NK-92 (cell line): Measurements from ENCODE around the gene GPR101.

Experiments
- DNase-seq: peaks from one replicate; lab custom pipeline; 2025; ENCODE audit not compliant: unreplicated experiment; lab: John Stamatoyannopoulos, UW

GPR101 gene, protein sequence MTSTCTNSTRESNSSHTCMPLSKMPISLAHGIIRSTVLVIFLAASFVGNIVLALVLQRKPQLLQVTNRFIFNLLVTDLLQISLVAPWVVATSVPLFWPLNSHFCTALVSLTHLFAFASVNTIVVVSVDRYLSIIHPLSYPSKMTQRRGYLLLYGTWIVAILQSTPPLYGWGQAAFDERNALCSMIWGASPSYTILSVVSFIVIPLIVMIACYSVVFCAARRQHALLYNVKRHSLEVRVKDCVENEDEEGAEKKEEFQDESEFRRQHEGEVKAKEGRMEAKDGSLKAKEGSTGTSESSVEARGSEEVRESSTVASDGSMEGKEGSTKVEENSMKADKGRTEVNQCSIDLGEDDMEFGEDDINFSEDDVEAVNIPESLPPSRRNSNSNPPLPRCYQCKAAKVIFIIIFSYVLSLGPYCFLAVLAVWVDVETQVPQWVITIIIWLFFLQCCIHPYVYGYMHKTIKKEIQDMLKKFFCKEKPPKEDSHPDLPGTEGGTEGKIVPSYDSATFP

GRCh38 chrX:137033774-137034507, at the start of gene GPR101:
GPR101 (minus strand) TSS chrX:137033995; CDS start chrX:137031674, 2,321 bp downstream.
- DNase-seq, result no peak

DNA sequence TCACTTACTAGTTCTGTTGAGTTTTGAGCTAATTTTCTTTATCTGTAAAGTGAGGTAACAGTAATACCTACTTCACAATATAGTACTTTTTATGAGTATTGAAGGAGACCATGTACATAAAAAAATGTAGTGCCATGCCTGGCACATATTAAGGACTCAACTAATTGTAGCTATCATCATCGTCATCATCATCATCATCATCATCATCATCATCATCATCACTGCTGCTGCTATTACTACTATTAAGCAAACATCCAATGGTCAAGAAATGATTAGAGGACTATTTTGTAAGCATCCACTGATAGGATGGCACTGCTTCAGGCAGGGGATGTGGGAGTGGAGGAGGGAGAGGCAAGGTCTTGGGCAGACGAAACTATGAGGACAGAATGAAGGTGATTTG, 47.4 kb upstream of the GPR101 start:
- DNase-seq, result no peak

DNA sequence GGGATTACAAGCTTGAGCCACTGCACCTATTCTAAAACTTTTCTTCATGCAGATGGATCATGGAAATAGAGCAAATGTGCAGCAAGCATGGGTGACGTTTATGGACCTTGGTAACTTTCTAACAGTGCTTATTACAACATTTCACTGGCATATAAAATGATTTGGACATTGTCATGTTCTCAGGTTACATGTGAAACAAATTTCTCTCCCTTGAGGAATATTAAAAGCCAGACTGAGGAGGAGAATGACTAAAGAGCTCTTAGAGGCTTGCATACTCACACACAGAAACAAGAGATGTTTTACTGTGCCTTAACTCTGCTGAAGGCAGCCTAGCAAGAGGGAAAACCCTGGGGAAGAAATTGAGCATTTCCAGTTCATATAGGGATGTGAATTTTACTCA, 38.6 kb upstream of the GPR101 start:
- DNase-seq, result no peak

DNA sequence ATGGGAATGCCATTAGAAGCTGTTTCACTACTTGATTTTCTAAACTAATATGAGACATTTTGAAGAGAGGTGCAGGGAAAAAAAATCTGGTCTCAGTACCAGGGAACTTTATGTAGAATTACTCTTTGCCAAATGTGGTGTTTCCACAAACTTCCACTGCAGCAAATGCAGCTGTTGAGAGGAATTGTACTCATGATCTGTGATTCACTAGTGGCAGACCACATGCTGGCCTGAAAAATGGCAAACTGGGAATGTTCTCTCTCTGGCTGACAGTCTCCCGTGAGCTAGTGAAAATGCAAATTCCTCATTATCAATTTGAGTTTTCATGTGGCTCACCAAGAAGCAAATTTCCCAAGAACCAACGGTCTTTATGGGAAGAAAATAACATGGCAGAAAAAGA, 37.8 kb upstream of the GPR101 start:
- DNase-seq, result no peak

DNA sequence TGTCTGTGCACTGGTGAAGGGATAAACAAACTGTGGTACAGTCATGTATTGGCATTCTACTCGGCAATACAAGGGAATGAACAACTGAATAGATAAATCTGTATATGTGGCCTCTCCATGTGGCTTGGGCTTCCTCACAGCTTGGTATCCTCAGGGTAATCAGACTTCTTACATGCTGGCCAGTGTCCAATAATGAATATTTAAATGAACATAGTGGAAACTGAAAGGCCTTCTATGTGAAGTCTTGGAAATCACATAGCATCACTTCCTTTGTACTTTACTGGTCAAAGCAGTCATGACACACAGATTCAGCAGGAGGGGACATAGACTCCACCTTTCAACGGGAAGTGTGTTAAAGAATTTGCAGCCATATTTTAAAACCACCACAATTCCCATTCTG, 33.4 kb upstream of the GPR101 start:
- DNase-seq, result no peak

GRCh38 chrX:137062915-137063617, 29.3 kb upstream of the GPR101 start:
- no peak for DNase-seq

DNA sequence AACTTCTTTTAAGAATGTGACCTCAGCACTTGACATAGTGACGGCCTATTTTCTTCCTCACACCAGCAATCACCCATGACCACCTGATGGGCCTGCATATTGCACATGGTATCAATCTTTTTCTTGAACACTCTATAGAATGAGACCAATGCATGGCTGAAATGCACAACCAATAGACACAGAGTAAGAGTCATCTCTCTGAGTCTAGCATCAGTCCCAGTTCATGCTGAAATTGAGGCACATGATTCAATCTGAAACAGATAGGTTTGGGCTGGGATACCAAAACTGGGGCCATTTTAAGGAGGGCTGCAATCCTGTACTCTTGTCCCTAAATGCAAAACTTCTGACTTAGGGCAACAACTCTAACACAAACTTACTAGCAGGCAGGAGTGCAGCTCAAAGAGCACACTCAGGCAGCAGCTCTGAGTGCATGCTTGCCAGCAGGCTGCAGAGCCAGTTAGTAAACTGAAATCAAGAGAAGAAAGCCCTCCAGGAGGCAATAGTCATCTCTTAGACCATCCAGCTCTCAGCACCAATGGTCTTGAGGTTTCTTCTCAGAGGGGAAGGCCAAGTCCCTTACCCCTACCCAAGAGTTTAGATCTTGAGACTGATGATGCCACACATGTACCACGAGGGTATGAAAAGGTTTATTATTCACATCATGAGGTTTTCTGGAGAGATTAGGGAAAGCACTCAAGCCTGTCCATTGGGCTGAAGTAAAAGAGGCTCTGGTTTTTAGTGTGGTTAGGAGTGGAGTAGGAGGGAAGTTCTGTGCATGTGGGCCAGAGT, 24.7 kb upstream of the GPR101 start:
- no peak for DNase-seq

GRCh38 chrX:137052643-137053235, 18.9 kb upstream of the GPR101 start:
- no peak for DNase-seq

DNA sequence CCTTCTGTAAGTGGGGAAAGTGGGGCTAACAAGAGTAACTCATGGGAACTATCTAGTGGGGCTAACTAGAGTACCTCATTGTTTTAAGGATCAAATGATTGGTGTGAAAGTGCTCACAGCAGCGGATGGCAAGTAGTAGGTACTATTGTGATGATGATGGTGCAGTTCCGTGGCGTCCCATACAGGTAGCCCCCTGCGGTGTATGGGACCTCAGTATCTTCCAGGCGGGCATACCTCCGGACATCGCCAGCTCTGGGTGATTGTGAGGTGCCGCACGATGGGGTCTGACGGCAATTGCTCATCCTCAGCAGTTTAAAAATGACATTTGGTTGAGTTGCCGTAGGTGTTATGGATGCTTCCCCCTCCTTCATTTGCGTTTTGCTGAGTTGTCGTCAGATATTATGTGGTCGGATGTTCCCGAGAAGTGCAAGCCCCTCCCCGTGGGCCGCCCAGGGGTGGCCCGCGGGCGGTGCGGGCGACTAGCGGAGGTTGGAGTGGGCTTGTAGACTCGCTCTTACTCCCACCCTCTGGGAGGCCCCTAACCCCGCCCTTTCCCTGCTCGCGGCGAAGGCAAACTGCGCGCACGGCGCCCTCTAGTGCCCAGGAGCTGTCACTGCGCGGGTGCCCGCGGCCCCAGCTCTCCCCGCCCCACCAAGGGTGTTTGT, 18.3 kb upstream of the GPR101 start:
- no peak for DNase-seq

DNA sequence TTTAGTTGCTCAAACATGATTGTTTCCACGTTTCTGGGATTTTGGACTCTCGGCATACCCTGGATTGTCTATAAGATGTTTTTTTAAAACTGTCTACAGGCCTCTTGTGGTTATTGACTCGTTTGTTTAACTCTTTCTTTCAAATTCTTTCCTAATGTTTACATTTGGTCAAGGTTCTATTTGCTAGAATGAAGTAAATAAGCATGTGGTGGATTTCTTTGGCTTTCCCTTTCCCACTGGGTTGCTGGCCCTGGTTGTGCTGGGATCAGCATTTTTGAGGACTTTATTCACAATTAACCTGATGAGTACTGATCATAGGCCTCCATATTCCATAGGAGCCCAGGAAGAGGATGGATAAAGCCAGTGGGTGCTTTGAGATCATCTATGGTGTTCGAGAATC, 11.1 kb upstream of the GPR101 start:
- DNase-seq, result no peak

GRCh38 chrX:137043736-137044135, 9.9 kb upstream of the GPR101 start:
- no peak for DNase-seq

GRCh38 chrX:137041329-137041728, 7.5 kb upstream of the GPR101 start:
- DNase-seq, result no peak

- DNase-seq, result no peak
Observed at GRCh38 chrX:137040113-137040794, 6.5 kb upstream of the GPR101 start.

DNA sequence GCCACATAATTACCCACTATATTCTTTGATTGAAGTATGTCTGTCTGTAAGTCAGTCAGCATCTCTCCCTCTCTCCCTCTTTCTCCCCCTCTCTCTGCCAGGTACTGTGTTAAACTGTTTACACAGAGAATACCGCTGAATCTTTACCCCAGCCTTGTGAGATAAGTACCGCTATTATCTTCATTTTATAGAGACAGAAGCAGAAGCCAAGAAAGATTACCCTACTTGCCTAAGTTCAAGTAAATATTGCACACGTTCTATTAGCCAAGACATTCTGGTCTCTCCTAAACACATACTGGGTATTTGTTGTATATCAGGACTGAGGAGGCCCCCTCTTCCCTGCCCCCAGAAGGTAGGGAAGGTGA, 695 bp upstream of the GPR101 start:
- DNase-seq, result no peak

GRCh38 chrX:137032841-137033773, 688 bp downstream of the GPR101 start:
- DNase-seq, result no peak

DNA sequence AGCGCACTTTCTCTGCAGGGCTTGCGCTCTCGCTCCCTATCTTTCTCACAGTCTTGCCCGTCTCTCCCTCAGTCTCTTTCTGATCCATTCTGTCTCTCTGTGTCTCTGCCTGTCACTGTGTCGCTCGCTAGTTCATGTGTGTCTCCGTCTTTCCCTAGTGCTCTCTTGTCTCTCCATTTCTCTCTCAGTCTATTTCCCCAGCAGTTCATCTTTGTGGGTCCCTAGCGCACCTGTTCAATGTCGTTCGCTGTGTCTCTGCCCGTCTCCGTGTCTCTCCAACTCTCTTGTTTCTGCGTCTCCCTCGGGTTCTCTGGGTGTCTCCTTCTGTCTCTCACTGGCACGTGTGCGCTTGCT, 1.5 kb downstream of the GPR101 start:
- DNase-seq, result no peak

GRCh38 chrX:137031517-137032340, 2.1 kb downstream of the GPR101 start:
- no peak for DNase-seq

DNA sequence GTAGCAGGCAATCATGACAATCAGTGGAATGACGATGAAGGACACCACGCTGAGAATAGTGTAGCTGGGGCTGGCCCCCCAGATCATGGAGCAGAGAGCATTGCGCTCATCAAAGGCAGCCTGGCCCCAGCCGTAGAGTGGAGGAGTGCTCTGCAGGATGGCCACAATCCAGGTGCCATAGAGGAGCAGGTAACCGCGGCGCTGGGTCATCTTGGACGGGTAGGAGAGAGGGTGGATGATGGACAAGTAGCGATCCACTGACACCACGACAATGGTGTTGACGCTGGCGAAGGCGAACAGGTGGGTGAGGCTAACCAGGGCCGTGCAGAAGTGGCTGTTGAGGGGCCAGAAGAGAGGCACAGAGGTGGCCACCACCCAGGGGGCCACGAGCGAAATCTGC, 2.8 kb downstream of the GPR101 start:
- DNase-seq, result no peak
